ENCODE results near the gene POC1A. TPM values are rescaled to one million over a fixed set of nuclear protein-coding genes. Genes with fewer than 3 reads are reported as not detected.

Gene POC1A
- polyA plus RNA-seq, 1 donor from 2014 or later, result 1.3 TPM

- H3K4me2 ChIP-seq (ENCODE audit: low read length), result peak overlapping the region; percentile 65
- H3K4me3 ChIP-seq (ENCODE audit: low read length), result peak overlapping the region; percentile 93
- H4K20me1 ChIP-seq (ENCODE audit: insufficient read depth), result no peaks in the 10 kb centered on the region
- no peaks in the 10 kb centered on the region for H3F3A ChIP-seq (ENCODE audit: insufficient read depth, low read length, poor library complexity, severe bottlenecking)
- H3K9me2 ChIP-seq (ENCODE audit: insufficient read depth, low read length), result no peaks in the 10 kb centered on the region
- H3K79me2 ChIP-seq (replicated peaks; ENCODE audit: insufficient read depth, low read length), result peaks cover 9% of the 10 kb centered on the region
- no peaks in the 10 kb centered on the region for H3K27me3 ChIP-seq (ENCODE audit: insufficient read depth, low read depth, low read length)
- peak overlapping the region; percentile 81 for H2AFZ ChIP-seq (ENCODE audit: low read depth, low read length)
- TF ChIP-seq EZH2 (IDR thresholded peaks at IDR 0.05; ENCODE audit: borderline replicate concordance, insufficient read depth, low read length, poor library complexity, severe bottlenecking) (no peak), CTCF (IDR thresholded peaks at IDR 0.05; ENCODE audit: poor library complexity, severe bottlenecking) (peak; percentile 46), SMC3 (conservative IDR thresholded peaks at IDR 0.05; ENCODE audit: poor library complexity) (peak; percentile 18), MXI1 (conservative IDR thresholded peaks at IDR 0.05; ENCODE audit: poor library complexity, severe bottlenecking) (peak; percentile 61), REST (IDR thresholded peaks at IDR 0.05; ENCODE audit: borderline replicate concordance) (peak; percentile 79), TAF1 (IDR thresholded peaks at IDR 0.05; ENCODE audit: low read depth) (peak; percentile 89), RAD21 (conservative IDR thresholded peaks at IDR 0.05) (no peak), POLR2AphosphoS5 (IDR thresholded peaks at IDR 0.05) (peak; percentile 88), EP300 (conservative IDR thresholded peaks at IDR 0.05; ENCODE audit: poor library complexity, severe bottlenecking) (peak; percentile 23)
- no peaks in the 10 kb centered on the region for H3K9me3 ChIP-seq (ENCODE audit: low read length)
- no peaks in the 10 kb centered on the region for H3K36me3 ChIP-seq (ENCODE audit: insufficient read depth, low read length)
- peak overlapping the region; percentile 91 for H3K9ac ChIP-seq (ENCODE audit: low read length)
- peak overlapping the region; percentile 94 for H3K27ac ChIP-seq (ENCODE audit: low read length)
Observed at GRCh38 chr3:52056968-52057811, 97.0 kb downstream of the POC1A start.

DNA sequence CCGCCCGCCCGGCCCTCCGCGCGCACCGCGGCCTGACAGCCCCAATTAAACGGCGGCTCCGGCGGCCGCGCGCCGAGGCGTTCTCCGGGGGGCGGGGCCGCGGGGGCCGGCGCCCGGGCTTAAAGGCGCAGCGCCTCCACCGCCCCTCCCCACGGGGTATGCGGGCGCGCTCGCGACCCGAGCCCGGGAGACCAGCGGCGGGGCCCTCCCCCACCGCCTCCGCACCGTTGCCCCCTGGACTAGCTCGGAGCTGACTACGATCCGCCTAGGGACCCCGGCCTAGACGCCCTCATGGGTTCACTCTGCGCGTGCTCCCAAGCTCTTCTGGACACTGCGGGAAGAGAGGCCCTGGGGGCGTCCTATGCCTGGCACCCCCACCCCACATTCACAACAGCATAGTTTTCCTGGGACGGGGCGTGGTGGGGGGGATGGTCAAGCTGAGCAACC is 97.7 kb downstream of the POC1A start, which contains the start of gene DUSP7:
Gene DUSP7 (minus strand): TSS at position 51 of the 447 bp plus-strand sequence. CDS start 205 bp downstream, outside the sequence.
- Histone ChIP-seq H3K27ac (ENCODE audit: low read length) (peak within 1 kb of the TSS; percentile 94), H3K79me2 (replicated peaks; ENCODE audit: insufficient read depth, low read length) (peaks cover 9% of the 10 kb centered on the region), H3K9me3 (ENCODE audit: low read length) (no peaks in the 10 kb centered on the region)

More for the DNA sequence above, 97.7 kb downstream of the POC1A start, which contains the start of gene DUSP7:
- H2AFZ ChIP-seq (ENCODE audit: low read depth, low read length), result peak within 1 kb of the TSS; percentile 70
- H3F3A ChIP-seq (ENCODE audit: insufficient read depth, low read length, poor library complexity, severe bottlenecking), result no peaks in the 10 kb centered on the region
- H3K27me3 ChIP-seq (ENCODE audit: insufficient read depth, low read depth, low read length), result no peaks in the 10 kb centered on the region
- peak within 1 kb of the TSS; percentile 91 for H3K9ac ChIP-seq (ENCODE audit: low read length)
- no peaks in the 10 kb centered on the region for H3K36me3 ChIP-seq (ENCODE audit: insufficient read depth, low read length)
- no peaks in the 10 kb centered on the region for H4K20me1 ChIP-seq (ENCODE audit: insufficient read depth)
- no peak for TF ChIP-seq RAD21 (conservative IDR thresholded peaks at IDR 0.05)
- peak; percentile 25 for TF ChIP-seq TAF1 (IDR thresholded peaks at IDR 0.05; ENCODE audit: low read depth)
- peak; percentile 41 for TF ChIP-seq SMC3 (conservative IDR thresholded peaks at IDR 0.05; ENCODE audit: poor library complexity)
- TF ChIP-seq EP300 (conservative IDR thresholded peaks at IDR 0.05; ENCODE audit: poor library complexity, severe bottlenecking), result no peak
- peak within 1 kb of the TSS; percentile 93 for H3K4me3 ChIP-seq (ENCODE audit: low read length)
- peak within 1 kb of the TSS; percentile 82 for H3K4me2 ChIP-seq (ENCODE audit: low read length)
- no peaks in the 10 kb centered on the region for H3K9me2 ChIP-seq (ENCODE audit: insufficient read depth, low read length)

Measured in neural cell (in vitro differentiated cells).